ENCODE results near the gene OR6C65. TPM values are rescaled to one million over a fixed set of nuclear protein-coding genes. Genes with fewer than 3 reads are reported as not detected.
"Not testable (repeated sequence)": the region's sequence is repeated elsewhere in the genome, so short reads cannot be mapped to it uniquely, and the experiment has no call there.

OR6C65 gene
- total RNA-seq, result not detected in 3 replicates
- long read RNA-seq, result 0 reads

- Mint-ChIP-seq H3K9me3 (ENCODE audit: low read depth) (peaks cover 8% of the 10 kb centered on the region), H3K27ac (ENCODE audit: unreplicated experiment) (no peak within 1 kb of the TSS), H3K4me1 (ENCODE audit: low read depth) (no peaks in the 10 kb centered on the region), H3K4me3 (ENCODE audit: unreplicated experiment) (no peak within 1 kb of the TSS), H3K36me3 (ENCODE audit: low read depth) (no peaks in the 10 kb centered on the region), H3K27me3 (ENCODE audit: low read depth) (peaks cover 10% of the 10 kb centered on the region)
- TF ChIP-seq CTCF (IDR thresholded peaks at IDR 0.05), result no peak
- DNase-seq (ENCODE audit: low spot score), result no peak
These were observed at the start of gene OR6C65 for GRCh38 chr12:55400229-55400628. Gene OR6C65 (plus strand): TSS chr12:55400529. CDS start chr12:55400529, 0 bp downstream.

GRCh38 chr12:55355338-55355737 lies 45.0 kb upstream of the OR6C65 start:
- not testable (repeated sequence) for H3K4me3 Mint-ChIP-seq (ENCODE audit: unreplicated experiment); DNase-seq (ENCODE audit: low spot score); H3K36me3 Mint-ChIP-seq (ENCODE audit: low read depth); H3K4me1 Mint-ChIP-seq (ENCODE audit: low read depth); H3K9me3 Mint-ChIP-seq (ENCODE audit: low read depth); H3K27ac Mint-ChIP-seq (ENCODE audit: unreplicated experiment)
- peaks cover 13% of the 10 kb centered on the region for H3K27me3 Mint-ChIP-seq (ENCODE audit: low read depth)

- Mint-ChIP-seq H3K9me3 (ENCODE audit: low read depth) (no peaks in the 10 kb centered on the region), H3K27ac (ENCODE audit: unreplicated experiment) (no peak within 1 kb of the TSS), H3K27me3 (ENCODE audit: low read depth) (peaks cover 5% of the 10 kb centered on the region), H3K36me3 (ENCODE audit: low read depth) (no peaks in the 10 kb centered on the region), H3K4me3 (ENCODE audit: unreplicated experiment) (no peak within 1 kb of the TSS), H3K4me1 (ENCODE audit: low read depth) (no peaks in the 10 kb centered on the region)
- no peak for DNase-seq (ENCODE audit: low spot score)
- no peak for TF ChIP-seq CTCF (IDR thresholded peaks at IDR 0.05)
These were observed 37.7 kb upstream of the OR6C65 start, which contains the start of gene OR6C75 for GRCh38 chr12:55362675-55363074. Gene OR6C75 (plus strand): TSS chr12:55362975. CDS start chr12:55365111, 2,136 bp downstream.

GRCh38 chr12:55365086-55365485 lies 35.2 kb upstream of the OR6C65 start:
- Mint-ChIP-seq H3K4me1 (ENCODE audit: low read depth) (no peaks in the 10 kb centered on the region), H3K27ac (ENCODE audit: unreplicated experiment) (no peak overlapping the region), H3K27me3 (ENCODE audit: low read depth) (no peaks in the 10 kb centered on the region), H3K9me3 (ENCODE audit: low read depth) (no peaks in the 10 kb centered on the region), H3K36me3 (ENCODE audit: low read depth) (no peaks in the 10 kb centered on the region), H3K4me3 (ENCODE audit: unreplicated experiment) (no peak overlapping the region)
- DNase-seq (ENCODE audit: low spot score), result no peak
- no peak for TF ChIP-seq CTCF (IDR thresholded peaks at IDR 0.05)

GRCh38 chr12:55372521-55372920 lies 27.8 kb upstream of the OR6C65 start:
- Mint-ChIP-seq H3K4me1 (ENCODE audit: low read depth) (no peaks in the 10 kb centered on the region), H3K9me3 (ENCODE audit: low read depth) (no peaks in the 10 kb centered on the region)
- no peak for TF ChIP-seq CTCF (IDR thresholded peaks at IDR 0.05)

GRCh38 chr12:55385891-55386290 lies 14.4 kb upstream of the OR6C65 start:
- Mint-ChIP-seq H3K9me3 (ENCODE audit: low read depth) (no peaks in the 10 kb centered on the region), H3K4me1 (ENCODE audit: low read depth) (no peaks in the 10 kb centered on the region), H3K36me3 (ENCODE audit: low read depth) (no peaks in the 10 kb centered on the region), H3K27ac (ENCODE audit: unreplicated experiment) (no peak overlapping the region), H3K4me3 (ENCODE audit: unreplicated experiment) (no peak overlapping the region), H3K27me3 (ENCODE audit: low read depth) (peaks cover 4% of the 10 kb centered on the region)
- no peak for DNase-seq (ENCODE audit: low spot score)
- TF ChIP-seq CTCF (IDR thresholded peaks at IDR 0.05), result no peak

More at GRCh38 chr12:55372521-55372920, 27.8 kb upstream of the OR6C65 start:
- peaks cover 2% of the 10 kb centered on the region for H3K27me3 Mint-ChIP-seq (ENCODE audit: low read depth)
- no peak for DNase-seq (ENCODE audit: low spot score)
- no peaks in the 10 kb centered on the region for H3K36me3 Mint-ChIP-seq (ENCODE audit: low read depth)
- H3K27ac Mint-ChIP-seq (ENCODE audit: unreplicated experiment), result no peak overlapping the region
- H3K4me3 Mint-ChIP-seq (ENCODE audit: unreplicated experiment), result no peak overlapping the region
